OCI-LY3 (cell line): ENCODE measurements around the gene LRRC8D.

ENCODE experiments used
- EZH2phosphoT487 ChIP-seq: fragments of 200-600 bp; shearing (Covaris generic); IDR thresholded peaks from 2 replicates; pipeline ENCODE4 v1.6.1; 2018; ENCODE audit warnings: antibody characterized with exemption, mixed run types, low read depth
- TF ChIP-seq, protein P1 (sequence below): fragments of 200-600, 300-600 bp; sonication (generic); IDR thresholded peaks from 2 replicates; pipeline ENCODE4 v1.5.1; 2014; ENCODE audit warnings: antibody characterized with exemption, low read length, low read depth

DNA sequence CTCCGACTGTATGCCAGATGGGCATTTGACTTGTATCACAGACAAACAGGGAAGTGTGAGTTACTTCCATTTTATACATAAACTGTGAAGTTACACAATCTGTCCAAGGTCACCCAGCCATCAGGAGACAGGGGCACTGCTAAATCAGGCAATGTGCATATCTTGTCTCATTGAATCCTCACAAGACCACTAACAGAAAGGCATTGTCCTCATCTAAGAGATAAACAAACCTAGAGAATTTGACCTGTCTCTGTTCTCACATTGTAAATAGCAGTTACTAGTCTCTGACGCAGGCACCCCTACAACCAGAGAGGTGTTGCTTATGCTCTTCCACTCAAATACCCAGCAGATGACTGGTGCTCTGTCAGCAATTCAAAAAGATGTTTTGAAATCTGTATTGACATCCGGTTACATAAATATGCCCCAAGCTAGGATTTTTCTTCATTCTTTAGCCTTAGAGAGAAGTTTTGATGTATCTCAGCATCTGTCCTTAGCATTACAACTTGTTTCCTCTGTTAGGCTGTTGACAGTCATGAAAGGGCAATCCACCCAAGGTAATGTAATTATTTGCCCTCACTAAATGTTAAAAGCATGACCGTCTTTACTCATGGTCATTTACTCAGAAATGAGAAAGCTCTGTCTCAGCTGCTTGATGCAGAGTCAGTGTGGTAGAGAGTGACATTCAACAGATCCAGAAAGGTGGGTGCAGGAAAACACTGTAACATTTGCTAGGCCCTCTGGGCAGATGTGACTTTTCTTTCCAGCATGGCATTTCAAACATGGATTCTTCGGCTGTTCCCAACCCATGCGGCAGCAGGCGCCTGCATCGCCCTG lies 122.2 kb downstream of the LRRC8D start:
- TF ChIP-seq, protein P1, sequence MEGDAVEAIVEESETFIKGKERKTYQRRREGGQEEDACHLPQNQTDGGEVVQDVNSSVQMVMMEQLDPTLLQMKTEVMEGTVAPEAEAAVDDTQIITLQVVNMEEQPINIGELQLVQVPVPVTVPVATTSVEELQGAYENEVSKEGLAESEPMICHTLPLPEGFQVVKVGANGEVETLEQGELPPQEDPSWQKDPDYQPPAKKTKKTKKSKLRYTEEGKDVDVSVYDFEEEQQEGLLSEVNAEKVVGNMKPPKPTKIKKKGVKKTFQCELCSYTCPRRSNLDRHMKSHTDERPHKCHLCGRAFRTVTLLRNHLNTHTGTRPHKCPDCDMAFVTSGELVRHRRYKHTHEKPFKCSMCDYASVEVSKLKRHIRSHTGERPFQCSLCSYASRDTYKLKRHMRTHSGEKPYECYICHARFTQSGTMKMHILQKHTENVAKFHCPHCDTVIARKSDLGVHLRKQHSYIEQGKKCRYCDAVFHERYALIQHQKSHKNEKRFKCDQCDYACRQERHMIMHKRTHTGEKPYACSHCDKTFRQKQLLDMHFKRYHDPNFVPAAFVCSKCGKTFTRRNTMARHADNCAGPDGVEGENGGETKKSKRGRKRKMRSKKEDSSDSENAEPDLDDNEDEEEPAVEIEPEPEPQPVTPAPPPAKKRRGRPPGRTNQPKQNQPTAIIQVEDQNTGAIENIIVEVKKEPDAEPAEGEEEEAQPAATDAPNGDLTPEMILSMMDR = no peak
- TF ChIP-seq EZH2phosphoT487 = no peak
